GM21423 (cell line): ENCODE measurements around the gene RYR3.

Experiments
- ATAC-seq: cut with Tn5 transposase; IDR thresholded peaks from one replicate; pipeline ENCODE4 v1.9.1; 2021; ENCODE audit warnings: mild to moderate bottlenecking, moderate library complexity; ENCODE audit not compliant: unreplicated experiment

RYR3 gene

DNA sequence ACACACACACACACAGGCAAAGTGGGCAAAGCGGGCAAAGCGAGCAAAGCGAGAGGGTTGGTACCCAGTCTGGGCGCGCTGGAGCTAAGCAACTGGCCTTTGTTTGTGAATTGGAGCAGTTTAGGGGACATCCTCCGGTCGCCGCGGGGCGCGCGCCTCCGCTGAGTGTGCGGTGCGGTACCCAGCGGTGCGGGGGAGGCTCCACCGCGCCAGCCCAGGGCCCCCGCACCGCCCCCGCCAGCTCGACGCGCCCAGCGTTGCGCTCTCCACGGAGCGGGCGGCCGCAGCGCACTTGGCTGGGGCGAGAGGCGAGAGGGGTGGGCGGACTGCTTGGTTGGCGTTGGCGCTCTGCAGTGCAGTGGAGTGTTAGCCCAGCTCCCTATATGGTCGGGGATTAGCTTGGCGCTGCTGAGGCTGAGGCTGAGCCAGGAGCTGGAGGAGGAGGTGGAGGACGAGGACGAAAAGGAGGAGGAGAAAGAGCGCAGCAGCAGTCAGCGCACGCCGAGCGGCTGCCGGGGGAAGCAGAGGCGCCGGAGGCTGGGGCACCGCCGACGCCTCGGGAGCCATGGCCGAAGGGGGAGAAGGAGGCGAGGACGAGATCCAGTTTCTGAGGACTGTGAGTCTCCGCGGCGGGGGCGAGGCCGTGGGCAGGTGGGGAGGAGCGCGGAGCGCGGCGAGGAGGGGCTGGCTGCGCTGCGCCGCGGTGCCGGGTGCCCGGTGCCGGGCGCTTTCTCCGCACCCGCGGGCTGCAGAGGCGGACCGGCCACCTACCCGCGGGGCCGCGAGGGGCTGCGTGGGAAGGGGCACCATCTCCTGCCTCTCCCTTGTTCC lies at the start of gene RYR3:
Gene RYR3, plus strand, starts transcription at position 487 of the 831 bp plus-strand sequence. Its CDS starts 79 bp downstream, at position 566.
- no peak for ATAC-seq

DNA sequence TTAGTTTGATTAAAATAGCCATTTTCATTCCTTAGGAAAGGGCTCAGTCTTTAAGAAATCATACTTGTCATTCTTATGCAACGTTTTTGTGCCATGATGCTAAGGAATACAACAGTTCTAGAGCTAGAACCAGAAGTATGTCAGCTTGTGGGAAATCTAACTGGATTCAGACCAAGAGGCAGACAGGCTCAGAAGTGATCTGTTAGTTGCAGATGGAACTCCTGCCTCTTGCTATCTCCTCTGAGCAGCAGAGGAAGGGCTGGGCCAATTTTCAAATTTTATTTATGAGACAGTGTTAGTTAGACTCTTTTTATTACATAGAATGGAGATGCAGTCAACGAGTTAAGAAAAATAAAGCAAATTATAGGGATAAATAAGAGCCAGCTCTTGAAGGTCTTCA lies 48.5 kb upstream of the RYR3 start:
- no peak for ATAC-seq

DNA sequence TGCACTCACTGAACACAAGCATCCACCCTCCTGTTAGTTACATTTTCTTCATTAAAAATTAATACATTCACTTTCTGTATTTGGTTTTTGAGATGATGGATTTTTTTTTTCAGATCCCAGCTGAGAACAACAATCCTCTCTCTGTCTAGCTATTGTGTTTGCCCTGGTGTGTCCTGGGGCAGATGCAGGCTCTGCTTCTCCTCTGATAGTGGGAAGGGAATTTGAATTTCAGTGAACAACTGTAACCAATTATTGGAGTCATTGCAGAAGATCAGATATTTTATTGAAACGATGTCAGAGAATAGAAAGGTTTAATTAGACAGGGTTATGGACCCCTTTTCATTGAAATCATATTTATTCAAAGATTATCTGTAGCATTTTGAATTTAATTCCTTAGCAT lies 33.1 kb upstream of the RYR3 start:
- ATAC-seq, result no peak

DNA sequence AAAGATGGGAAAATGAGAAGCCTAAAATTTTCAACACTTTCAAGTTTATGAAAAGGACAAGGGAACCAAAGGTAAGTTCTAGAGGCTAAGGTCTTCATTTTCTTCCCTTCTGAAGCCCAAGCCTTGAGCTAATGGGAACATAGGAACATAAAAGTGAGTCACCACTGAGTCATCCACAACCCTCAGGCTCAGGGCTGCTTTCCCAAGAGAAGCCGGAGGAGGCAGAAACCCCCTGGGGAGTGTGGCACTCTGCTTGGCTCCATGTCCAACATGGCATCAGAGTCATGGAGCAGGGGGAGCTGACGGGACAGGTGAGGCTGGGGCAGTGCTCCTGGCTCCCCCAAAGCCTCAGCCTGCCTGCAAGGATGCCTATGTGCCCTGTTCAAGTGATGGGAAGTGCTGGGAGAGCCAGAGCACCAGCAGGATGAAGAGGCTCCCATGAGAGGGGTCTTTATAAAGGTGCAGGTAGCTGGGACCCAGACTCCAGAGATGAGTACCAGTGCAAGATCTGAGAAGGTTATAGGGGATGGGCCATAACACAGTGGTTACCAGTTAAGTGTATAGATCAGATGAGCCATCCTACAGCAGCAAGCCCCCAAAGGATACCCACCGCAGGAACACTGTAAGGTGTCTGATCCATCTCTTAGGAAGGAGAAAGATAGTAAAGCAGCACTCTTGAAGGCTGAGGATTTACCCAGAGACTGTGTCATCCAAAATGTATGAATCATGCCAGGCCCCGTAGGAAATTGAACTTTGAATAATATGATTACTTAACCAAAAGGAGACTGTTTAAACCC lies 31.8 kb upstream of the RYR3 start:
- no peak for ATAC-seq

DNA sequence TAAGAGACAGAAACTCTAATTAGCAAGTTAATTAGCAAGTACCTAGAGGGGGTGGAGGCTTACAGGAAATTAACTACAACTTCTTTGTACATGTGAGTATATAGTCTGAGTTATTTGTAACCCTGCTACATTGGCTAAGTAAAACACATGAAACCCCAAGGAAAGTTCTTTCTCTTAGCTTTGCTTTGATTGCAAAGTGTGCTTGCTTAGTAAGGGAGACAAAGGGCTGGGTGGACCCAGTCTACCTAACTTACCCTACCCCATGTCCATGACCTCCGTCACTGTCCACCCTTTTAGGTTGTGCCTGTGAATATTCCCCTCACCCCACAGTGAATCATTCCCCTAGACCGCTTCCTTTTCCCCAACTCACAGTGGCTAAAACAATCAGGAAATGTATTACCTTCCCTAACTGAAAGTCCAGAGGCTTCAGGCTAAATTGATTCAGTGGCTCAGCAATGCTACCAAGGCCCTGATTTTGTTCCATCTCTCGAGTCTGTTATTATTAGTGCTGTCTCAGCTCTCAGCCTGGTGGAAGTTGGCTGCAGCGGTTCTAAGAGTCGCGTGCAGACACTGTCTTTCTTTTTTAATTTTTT lies 31.1 kb upstream of the RYR3 start:
- no peak for ATAC-seq

DNA sequence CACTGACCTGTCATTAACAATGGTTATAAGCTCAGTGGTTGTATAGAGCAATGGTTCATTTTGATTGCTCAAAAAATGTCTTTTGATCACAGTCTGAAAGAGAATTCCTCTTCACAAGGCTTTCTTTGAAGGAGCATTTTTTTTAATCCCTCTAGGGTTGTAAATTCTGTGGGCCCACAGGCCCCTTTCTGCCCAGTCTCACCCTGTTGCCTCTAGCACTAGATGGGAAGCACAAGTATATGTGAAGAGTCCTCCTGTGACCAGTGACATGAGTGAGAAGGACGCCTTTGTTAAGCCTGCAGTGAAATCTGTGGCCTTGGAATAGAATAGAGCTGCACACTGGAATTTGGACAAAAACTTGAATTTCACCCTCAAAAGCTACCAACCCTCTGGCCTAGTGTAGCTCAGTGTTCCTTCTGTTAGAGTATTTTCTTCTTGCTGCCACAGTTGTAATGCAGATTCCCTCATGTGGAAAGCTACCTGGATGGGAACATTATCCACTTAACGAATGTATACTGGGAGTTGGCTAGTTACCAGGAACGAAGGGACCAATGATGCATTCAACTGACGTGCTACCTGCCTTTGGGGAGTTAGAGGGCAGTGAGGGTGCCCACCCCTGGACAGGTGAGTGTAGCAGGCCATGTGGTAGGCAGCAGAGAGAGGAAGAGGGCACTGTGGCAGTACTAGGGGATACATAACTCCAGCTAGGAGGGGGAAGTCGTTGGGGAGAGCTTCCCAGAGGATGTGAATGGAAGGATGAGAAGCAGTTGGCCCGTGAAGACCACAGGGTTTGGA lies 28.3 kb upstream of the RYR3 start:
- ATAC-seq, result no peak

DNA sequence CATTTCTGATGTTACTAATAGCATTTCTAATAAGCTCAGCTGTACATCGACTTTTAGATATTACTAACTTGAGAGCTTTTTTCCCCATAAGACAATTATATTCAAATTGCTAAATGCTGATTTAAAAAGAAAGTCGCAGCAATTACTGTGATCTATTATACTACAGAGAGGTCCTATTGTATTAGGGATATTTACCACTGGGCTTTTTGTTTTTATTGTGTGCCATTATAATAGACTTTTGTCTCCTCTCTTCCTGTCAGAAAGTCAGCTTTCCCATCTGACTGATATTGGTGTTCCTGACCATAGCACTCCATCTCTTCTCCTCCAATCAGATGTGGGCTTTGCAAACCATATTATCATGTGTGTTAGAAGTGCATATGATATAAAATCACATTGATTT lies 27.2 kb upstream of the RYR3 start:
- no peak for ATAC-seq

DNA sequence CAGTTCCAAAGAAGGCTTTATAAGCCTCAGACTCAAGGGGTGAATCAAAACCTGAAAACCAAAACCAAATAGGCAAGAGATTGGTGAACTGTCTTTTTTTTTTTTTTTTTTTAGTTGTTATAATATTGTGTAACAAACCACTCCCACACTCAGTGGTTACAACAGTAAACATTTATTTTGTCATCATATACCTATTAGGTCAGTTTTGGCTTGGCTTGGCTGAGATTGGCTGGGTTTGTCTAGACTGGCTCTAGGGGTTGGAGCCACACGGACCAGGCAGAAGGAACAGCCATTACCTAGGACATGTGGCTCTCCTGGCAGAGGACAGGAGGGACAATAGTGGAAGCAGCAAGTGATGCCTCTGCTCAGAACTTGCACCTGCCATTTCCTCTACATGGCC lies 26.4 kb upstream of the RYR3 start:
- ATAC-seq, result no peak

DNA sequence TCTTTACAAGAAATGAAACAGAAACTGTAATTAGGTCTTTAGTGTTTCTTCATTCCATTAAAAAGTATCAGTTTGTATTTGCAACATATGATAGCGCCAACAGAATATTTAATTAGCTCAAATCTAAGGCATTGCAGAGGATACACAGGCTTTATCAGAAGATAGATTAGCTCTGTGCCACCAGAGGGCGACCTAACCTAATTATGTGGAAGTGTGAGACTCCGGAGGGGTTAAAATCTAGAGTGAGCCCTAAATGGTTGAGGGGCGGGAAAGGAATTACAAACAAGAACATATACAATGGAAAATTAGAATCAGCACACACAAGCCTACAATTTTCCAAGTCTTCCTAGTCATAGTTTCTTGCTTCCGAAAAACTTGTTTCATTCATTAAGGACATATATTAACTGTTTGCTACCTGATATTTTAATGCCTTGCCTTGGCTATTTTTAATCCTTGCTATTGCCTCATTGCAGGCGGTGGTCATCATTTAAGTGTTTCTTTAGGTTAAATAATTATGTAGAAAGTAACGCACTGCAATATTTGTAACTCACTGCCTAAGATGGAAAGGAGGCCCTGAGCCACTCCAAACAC lies 18.0 kb upstream of the RYR3 start:
- no peak for ATAC-seq

DNA sequence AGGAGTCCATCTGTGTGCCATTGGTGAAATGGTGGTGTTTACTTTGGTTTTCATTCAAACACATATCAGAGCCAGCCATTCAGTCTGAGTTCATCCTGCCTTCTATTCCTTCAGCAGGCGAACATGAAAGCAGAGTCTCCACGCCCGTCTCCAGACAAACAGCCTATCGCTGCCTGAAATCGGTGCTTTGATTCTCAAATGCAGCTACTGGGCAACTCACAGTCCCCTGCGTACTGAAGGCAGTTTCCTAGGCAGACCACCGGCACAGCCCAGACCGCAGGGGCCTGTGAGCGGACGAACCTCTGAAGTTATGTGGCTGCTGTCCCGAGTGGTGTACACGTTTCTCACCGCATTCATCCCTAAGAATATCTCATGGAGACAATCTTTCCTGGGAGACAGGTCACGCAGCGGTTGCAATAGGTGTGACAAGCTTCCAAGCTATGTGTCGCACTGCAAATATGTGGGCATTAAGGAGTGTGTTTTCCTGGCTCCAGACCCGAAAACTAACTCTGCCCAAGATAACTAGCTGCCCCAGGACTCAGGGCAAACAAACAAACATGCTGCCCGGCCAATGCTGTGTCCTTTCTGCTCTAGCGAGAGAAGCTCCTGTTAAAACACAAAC lies 16.9 kb upstream of the RYR3 start:
- no peak for ATAC-seq

DNA sequence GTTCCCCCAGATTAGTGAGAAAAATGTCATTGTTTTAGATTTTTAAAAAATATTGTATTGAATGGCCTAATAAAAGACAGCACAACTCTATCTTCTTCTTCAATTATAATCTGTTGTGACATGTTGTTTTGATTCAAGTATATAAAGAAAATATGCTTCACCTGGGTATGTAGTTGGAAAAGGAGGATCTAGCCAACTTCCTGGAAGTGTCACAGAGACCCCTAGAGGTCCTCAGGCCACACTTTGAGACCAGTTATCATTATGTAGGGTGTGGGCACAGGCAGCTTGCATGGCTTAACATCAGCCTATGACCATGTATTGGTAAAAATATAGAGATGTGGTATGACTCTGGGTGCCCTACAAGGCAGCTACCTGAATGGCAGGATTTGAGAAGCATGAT lies 14.7 kb upstream of the RYR3 start:
- no peak for ATAC-seq

DNA sequence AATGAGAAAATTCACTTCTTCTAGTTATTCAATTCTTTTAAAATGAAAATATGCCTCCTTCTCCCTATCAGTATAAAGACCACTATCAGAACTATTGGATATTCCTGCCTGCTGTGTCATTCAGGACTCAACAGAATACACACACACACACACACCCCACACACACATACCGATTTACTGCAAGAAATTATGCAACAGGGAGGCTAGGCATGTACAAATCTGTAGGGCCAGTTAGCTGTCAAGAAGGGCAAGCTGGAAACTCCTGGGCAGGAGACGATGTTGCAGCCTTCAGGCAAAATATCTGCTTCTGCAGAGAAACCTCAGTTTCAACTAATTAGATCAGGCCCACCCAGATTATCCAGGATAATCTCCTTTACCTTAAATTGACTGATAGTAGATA lies 13.9 kb upstream of the RYR3 start:
- ATAC-seq, result no peak

DNA sequence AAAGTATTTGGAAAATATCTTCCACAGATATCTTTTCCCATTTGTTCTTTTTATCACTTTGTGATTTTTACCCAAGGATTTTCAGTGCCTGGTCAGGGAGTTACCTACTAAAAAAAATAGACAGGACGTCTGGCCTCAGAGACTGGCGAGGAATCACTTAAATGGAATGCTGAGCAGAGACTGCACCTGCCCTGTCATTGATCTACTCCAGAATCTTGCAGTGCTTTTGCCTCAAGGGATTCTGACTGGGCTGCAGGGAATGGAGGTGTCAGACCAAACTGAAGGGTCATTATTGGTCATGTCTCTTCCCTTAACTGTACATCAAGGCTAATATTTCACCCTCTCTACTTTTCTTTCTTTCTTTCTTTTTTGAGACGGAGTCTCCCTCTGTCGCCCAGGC lies 12.1 kb upstream of the RYR3 start:
- ATAC-seq, result no peak

DNA sequence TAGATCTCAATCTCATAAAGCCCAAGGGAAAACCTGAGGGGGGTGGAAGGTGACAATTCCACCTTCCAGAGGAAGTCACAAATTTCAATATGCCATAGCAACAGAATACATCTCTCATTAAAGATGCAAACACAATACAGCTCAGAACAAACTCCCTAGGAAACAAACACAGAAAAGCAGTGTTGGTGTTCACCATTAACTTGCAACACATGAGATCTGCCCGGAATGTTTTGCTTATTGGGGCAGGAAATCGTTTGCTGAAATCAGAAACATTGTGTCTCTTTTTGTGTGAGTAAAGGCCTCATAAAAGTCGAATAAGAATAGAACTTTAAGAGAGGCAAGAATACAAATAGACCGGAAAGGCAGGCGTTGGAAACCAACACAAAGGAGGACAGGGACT lies 5.8 kb upstream of the RYR3 start:
- no peak for ATAC-seq

DNA sequence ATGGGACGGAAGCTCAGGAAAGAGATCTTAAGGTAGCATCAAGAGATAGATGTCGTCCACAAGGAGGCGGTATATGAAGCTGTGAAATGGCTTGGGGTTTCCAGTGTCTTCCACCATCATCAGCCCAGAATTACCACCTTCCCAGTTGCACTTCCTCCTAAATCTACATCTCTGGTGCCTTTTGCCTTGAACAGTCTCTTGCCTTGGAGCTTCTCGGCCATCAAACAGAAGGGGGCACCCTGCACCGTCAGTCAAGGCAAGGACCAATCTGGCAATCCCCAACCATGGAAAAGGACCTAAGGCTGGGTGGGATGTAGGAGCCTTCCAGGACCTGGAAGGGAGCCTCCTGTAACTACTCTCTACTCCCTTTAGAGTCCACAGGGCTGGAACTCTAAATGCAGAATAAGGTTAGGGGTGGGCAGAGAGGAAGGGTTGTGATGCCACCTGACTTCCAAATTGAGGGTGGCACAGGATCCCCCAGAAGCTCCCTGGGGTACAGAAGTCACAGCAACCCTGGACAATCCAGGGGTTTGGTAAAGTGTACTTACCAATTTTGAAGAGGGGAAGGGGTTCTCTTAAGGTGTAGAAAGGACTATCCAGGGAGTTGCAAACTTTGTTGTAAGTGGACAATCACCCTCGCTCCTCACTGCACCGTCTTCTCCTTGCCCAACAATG lies 1.0 kb upstream of the RYR3 start:
- ATAC-seq, result peak; percentile 64

DNA sequence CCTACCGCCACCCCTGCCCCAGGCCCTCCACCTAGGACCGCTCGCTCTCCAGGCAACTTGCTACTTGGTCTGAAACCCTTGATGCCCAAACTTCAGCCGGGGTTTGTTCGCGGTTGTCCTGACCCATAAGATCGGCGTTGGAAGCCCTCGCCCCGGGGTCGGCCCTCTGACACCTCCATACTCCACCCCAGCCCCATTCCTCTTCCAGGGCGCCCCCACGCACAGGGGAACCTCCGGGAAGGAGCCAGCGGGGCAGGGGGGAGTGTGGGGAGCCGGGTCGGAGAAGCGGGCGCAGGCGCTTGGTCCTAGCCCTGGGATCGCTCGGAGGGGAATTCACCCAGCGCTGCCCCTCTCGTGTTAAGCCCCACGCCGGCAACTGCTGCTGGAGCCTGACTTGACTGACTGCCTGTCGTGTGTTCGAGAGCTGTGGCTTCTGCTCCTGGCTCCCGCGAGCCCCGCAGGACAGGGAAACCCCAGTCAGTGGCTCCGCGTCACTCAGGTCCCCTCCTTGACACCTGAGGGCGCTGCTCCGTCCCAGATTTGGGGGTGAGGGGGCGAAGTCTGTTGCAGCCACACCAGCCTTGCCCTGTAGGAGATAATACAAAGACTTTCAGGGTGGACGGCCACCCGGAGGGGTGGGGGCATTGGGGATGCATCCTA lies 675 bp downstream of the RYR3 start:
- no peak for ATAC-seq

DNA sequence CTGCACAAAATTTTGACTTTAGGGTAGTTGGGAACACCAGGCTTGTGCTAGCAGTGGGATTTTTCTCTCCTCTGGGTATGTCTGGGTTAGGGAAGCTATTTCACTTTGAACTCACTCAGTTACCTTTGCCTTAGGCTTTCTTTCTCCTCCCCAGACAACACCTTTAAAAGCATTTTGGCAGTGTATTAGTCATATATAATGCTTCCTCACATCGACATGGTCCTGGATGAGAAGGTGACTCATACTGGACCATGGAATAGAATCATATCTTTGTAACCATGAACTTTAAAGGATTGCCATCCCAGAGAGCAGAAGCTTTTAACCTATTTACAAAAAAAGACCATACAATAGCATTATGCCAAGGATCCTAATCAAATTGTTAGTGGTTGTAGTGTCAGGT lies 2.7 kb downstream of the RYR3 start:
- ATAC-seq, result no peak

DNA sequence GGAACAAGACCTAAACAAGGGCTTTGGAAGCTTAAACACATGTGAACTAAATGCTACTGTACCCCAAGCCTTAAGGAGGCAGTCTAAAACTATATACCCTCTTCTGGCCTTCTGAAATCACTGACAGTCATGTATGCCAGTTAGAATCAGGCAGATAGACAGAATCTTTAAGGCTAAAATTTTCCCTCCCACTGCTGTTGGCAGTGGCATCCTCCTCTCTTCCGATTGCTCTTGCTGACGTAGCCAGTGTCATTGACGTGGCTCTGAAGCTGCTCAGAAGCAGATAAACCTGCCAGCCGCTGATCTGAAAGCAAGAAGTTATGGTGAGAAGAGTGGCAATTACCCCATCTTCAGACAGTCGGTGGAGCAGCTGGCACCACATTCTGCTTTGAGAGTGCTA lies 3.3 kb downstream of the RYR3 start:
- ATAC-seq, result no peak

DNA sequence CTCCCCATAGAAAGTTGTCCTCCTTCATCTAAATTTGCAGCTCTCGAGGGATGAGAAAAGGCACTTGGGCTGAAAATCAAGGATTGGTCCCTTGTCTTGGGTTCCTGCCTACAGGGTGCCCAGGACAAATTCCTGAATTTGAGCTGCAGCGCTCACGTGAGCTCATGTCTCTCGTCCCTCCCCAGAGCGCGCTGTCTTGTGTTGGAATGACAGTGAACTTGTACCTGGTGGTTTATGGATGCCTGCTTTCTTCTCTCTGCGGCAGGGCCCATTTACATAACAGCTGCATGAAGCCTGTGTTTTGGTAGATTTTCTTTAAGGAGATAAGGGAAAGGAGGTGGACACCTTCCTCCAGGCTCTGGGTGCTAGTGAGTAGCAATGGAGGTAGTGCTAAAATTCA lies 4.3 kb downstream of the RYR3 start:
- no peak for ATAC-seq
